Breast epithelium (tissue), 4 donors: ENCODE results near the gene CAPZA2. TPM values are rescaled to one million over a fixed set of nuclear protein-coding genes. Genes with fewer than 3 reads are reported as not detected.
A peak's percentile ranks its signal among the peaks of the same experiment; 100 is the strongest.
"Not testable (repeated sequence)": the region's sequence is repeated elsewhere in the genome, so short reads cannot be mapped to it uniquely, and the experiment has no call there.

Experiments used
- DNase-seq, 2 donors: peaks; one replicate each; pipeline ENCODE4 v3.0.0-alpha.2; 2019; ENCODE audit warnings: low spot score in 2 of 2
- H3K27ac ChIP-seq, 2 donors: fragments of 200-600 bp; sonication (generic) in 1 of 2; one replicate each; pipeline ENCODE4 v1.5.1; 2016 to 2019; ENCODE audit warnings: mild to moderate bottlenecking in 1 of 2
- H3K27me3 ChIP-seq, 2 donors: fragments of 200-600 bp; sonication (generic) in 1 of 2; one replicate each; pipeline versions ENCODE4 v1.5.1 to v1.6.0; 2017 to 2019; ENCODE audit warnings: control low read depth in 1 of 2, mild to moderate bottlenecking in 1 of 2
- H3K36me3 ChIP-seq: fragments of 200-600 bp; one replicate; pipeline ENCODE4 v1.5.1; 2019
- H3K4me1 ChIP-seq, 2 donors: fragments of 200-600 bp; sonication (generic); one replicate each; pipeline ENCODE4 v1.5.1; 2016 to 2019; ENCODE audit warnings: control low read depth in 1 of 2
- H3K4me3 ChIP-seq, 3 donors: fragments of 200-600 bp; sonication (generic); 1 replicate in 2 of 3; 2 replicates in 1 of 3; pipeline ENCODE4 v1.5.1; 2016 to 2019; ENCODE audit warnings: mild to moderate bottlenecking in 3 of 3, moderate library complexity in 2 of 3
- H3K9me3 ChIP-seq, 2 donors: fragments of 200-600 bp; sonication (generic) in 1 of 2; one replicate each; pipeline ENCODE4 v1.5.1; 2016 to 2019; ENCODE audit warnings: control low read depth in 1 of 2
- POLR2A ChIP-seq: fragments of 450-650 bp; IDR thresholded peaks from one replicate; pipeline ENCODE4 v1.6.1; 2016; ENCODE audit warnings: antibody characterized with exemption, mild to moderate bottlenecking, moderate library complexity
- POLR2AphosphoS5 ChIP-seq, 3 donors: sonication (generic); formaldehyde crosslinking; IDR thresholded peaks; one replicate each; pipeline ENCODE4 v1.6.1; 2017; ENCODE audit warnings: antibody characterized with exemption in 3 of 3
- intact Hi-C: fragments of 100-400 bp; cut with DNase I; formaldehyde crosslinking; loops from one replicate; pipeline ENCODE4 v1.15.1; 2023; ENCODE audit warnings: low total_unique reads
- total RNA-seq, 3 donors: library from RNA; depleted of rRNA; stranded (reverse); fragments of >200 nt; gene quantifications; one replicate each; pipeline ENCODE4 v1.1.0, GENCODE V29; 2016
- TF ChIP-seq, protein P1 (sequence below), 3 donors: fragments of 450-650 bp; IDR thresholded peaks; one replicate each; pipeline ENCODE4 v1.5.1; 2016 to 2017; ENCODE audit warnings: antibody characterized with exemption in 3 of 3, mild to moderate bottlenecking in 3 of 3, moderate library complexity in 3 of 3

Gene CAPZA2
- total RNA-seq, 3 donors from 2014 or later = 117 to 138 (median 134) TPM

DNA sequence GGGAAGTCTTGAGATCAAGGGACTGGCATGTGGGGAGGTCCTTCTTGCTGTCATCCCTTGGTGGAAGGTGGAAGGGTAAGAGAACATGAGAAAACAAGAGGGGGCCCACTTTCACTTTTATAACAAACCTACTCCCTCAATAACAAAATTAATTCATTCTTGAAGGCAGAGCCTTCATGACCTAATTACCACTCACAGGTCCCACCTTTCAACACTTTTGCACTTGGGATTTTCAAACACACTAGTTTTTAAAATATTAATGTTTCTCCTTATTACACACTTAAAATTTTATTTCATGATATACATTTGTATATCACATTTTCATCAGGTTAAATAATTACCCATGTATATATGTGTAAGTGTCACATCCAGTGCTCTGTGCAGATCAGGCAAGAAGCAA is 93.0 kb downstream of the CAPZA2 start:
- TF ChIP-seq POLR2A (no peak), POLR2AphosphoS5 (IDR thresholded peaks at IDR 0.05) (no peak)
- TF ChIP-seq, protein P1, sequence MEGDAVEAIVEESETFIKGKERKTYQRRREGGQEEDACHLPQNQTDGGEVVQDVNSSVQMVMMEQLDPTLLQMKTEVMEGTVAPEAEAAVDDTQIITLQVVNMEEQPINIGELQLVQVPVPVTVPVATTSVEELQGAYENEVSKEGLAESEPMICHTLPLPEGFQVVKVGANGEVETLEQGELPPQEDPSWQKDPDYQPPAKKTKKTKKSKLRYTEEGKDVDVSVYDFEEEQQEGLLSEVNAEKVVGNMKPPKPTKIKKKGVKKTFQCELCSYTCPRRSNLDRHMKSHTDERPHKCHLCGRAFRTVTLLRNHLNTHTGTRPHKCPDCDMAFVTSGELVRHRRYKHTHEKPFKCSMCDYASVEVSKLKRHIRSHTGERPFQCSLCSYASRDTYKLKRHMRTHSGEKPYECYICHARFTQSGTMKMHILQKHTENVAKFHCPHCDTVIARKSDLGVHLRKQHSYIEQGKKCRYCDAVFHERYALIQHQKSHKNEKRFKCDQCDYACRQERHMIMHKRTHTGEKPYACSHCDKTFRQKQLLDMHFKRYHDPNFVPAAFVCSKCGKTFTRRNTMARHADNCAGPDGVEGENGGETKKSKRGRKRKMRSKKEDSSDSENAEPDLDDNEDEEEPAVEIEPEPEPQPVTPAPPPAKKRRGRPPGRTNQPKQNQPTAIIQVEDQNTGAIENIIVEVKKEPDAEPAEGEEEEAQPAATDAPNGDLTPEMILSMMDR (IDR thresholded peaks at IDR 0.05) = no peak
- Histone ChIP-seq H3K27ac (peak overlapping the region; percentile 98 to 100), H3K36me3 (no peaks in the 10 kb centered on the region), H3K9me3 (no peaks in the 10 kb centered on the region), H3K27me3 (no peaks in the 10 kb centered on the region), H3K4me3 (peak overlapping the region in 2 of 3 donors; percentile 85 to 94), H3K4me1 (no peaks in the 10 kb centered on the region)
- intact Hi-C loops = no loop called here
- no peak for DNase-seq

DNA sequence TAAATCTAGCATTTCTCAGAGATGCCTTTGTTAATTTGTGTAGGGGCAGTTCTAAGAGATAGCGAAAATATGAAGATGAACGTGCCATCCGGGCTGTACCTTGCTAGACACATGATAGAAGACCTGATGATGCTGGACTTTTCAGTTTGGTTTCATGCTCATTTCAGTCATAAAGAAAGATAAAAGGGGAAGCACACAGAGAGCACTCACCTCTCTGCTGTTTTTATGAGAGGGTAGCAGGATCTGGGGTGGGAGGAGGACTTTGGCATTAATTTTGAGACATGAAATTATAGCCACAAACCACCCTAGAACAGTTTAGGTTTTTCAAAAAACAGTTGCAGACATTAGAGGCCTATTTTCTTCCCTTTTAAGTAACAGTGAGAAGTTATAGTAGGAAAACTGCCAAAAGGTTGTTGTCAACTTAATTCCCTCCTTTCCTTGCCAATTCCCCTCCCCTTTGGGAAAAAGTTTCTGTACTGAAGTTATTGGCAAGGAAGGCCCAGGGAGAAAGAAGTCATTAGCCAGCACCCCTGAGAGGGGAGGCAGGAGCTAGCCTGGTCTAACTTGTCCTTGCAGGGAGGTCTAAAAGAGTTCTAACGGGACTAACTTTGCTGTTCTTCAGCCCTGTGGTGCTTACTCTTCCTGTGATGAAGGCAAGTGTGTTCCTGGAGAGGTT is 93.6 kb downstream of the CAPZA2 start:
- no peak for DNase-seq
- intact Hi-C loops = no loop called here
- TF ChIP-seq POLR2A = no peak
- TF ChIP-seq, protein P1 (IDR thresholded peaks at IDR 0.05) = no peak
- TF ChIP-seq POLR2AphosphoS5 (IDR thresholded peaks at IDR 0.05) = no peak
- Histone ChIP-seq H3K27me3 (no peaks in the 10 kb centered on the region), H3K9me3 (no peaks in the 10 kb centered on the region), H3K4me1 (no peaks in the 10 kb centered on the region), H3K36me3 (no peaks in the 10 kb centered on the region), H3K4me3 (peak overlapping the region in 1 of 3 donors; percentile 4), H3K27ac (peak overlapping the region; percentile 98 to 100)

DNA sequence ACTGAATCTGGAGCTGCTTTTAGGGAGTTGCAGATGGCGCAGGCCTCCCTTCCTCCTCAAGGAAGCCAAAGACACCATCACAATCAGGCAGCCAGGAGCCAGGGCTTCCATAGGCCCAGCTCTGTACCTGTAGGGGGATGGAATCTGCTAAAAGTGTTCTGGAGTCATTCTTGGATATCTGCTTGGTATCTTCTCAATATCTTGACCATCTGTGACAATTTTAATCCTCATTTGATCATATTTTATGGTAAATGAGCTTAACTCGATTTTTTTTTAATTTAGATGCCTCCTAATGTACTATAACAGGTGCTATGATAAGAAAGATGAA is 94.1 kb downstream of the CAPZA2 start:
- no peaks in the 10 kb centered on the region for H3K9me3 ChIP-seq
- no peaks in the 10 kb centered on the region for H3K36me3 ChIP-seq
- peak overlapping the region in 1 of 3 donors; percentile 4 for H3K4me3 ChIP-seq

DNA sequence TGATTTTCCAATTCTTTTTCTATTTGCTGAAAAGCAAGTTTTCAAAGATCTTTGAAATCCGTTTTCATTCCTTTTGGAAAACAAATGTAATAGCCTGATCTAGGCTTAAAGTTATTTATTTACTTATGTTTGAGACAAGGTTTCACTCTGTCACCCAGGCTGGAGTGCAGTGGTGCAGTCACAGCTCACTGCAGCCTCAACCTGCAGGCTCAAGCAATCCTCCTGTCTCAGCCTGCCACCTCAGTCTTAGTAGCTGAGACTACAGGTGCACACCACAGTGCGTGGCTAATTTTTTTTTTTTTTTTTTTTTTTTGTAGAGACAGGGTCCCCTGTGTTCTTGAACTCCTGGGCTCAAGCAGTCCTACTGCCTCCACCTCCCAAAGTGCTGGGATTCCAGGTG is 95.5 kb downstream of the CAPZA2 start:
- Histone ChIP-seq H3K36me3 (no peaks in the 10 kb centered on the region), H3K27me3 (no peaks in the 10 kb centered on the region), H3K9me3 (no peaks in the 10 kb centered on the region), H3K4me1 (no peaks in the 10 kb centered on the region), H3K4me3 (no peak overlapping the region), H3K27ac (no peak overlapping the region)
- no peak for TF ChIP-seq POLR2A
- TF ChIP-seq, protein P1 (IDR thresholded peaks at IDR 0.05) = no peak
- no peak for TF ChIP-seq POLR2AphosphoS5 (IDR thresholded peaks at IDR 0.05)
- intact Hi-C loops = no loop called here
- DNase-seq = no peak

More for the DNA sequence above, 94.1 kb downstream of the CAPZA2 start:
- intact Hi-C loops = no loop called here
- DNase-seq = no peak
- H3K27me3 ChIP-seq = no peaks in the 10 kb centered on the region
- TF ChIP-seq POLR2A (no peak), POLR2AphosphoS5 (IDR thresholded peaks at IDR 0.05) (no peak)
- TF ChIP-seq, protein P1 (IDR thresholded peaks at IDR 0.05) = no peak
- peak overlapping the region; percentile 98 to 100 for H3K27ac ChIP-seq
- H3K4me1 ChIP-seq = no peaks in the 10 kb centered on the region

DNA sequence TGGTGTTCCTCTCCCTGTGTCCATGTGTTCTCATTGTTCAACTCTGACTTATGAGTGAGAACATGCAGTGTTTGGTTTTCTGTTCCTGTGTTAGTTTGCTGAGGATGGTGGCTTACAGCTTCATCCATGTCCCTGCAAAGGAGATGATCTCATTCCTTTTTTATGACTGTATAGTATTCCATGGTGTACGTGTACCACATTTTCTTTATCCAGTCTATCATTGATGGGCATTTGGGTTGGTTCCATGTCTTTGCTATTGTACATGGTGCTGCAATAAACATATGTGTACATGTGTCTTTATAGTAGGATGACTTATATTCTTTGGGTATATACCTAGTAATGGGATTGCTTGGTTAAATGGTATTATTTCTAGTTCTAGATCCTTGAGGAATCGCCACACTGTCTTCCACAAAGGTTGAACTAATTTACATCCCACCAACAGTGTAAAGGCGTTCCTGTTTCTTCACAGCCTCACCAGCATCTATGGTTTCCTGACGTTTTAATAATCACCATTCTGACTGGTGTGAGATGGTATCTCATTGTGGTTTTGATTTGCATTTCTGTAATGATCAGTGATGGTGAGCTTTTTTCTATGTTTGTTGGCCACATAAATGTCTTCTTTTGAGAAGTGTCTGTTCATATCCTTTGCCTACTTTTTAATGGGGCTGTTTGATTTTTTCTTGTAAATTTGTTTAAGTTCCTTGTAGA is 99.7 kb downstream of the CAPZA2 start:
- H3K4me1 ChIP-seq, H3K27ac ChIP-seq, DNase-seq, H3K9me3 ChIP-seq, intact Hi-C loops, H3K36me3 ChIP-seq, H3K27me3 ChIP-seq, H3K4me3 ChIP-seq: not testable (repeated sequence)
